Peyer's patch (tissue), 4 donors: ENCODE results near the gene FSIP1. TPM values are rescaled to one million over a fixed set of nuclear protein-coding genes. Genes with fewer than 3 reads are reported as not detected.

ENCODE experiments used
- DNase-seq, 3 donors: peaks; one replicate each; pipeline ENCODE4 v3.0.0-alpha.2; 2017 to 2019
- H3K27ac ChIP-seq, 4 donors: fragments of 200-600 bp; sonication (generic); one replicate each; pipeline ENCODE4 v1.5.1; 2016 to 2019
- H3K27me3 ChIP-seq, 2 donors: fragments of 200-600 bp; sonication (generic); one replicate each; pipeline ENCODE4 v1.5.1; 2019
- H3K36me3 ChIP-seq, 3 donors: fragments of 200-600 bp; sonication (generic); one replicate each; pipeline ENCODE4 v1.5.1; 2016 to 2019
- H3K4me1 ChIP-seq, 4 donors: fragments of 200-600 bp; sonication (generic); one replicate each; pipeline ENCODE4 v1.5.1; 2016 to 2019
- H3K4me3 ChIP-seq, 4 donors: fragments of 200-600 bp; sonication (generic); 1 replicate in 3 of 4; 2 replicates in 1 of 4; pipeline ENCODE4 v1.5.1; 2016 to 2019; ENCODE audit warnings: mild to moderate bottlenecking in 1 of 4
- H3K9me3 ChIP-seq, 4 donors: fragments of 200-600 bp; sonication (generic); one replicate each; pipeline ENCODE4 v1.5.1; 2016 to 2019; ENCODE audit warnings: mild to moderate bottlenecking in 1 of 4
- POLR2A ChIP-seq, 2 donors: fragments of 450-650 bp; IDR thresholded peaks; one replicate each; pipeline ENCODE4 v1.5.1; 2017; ENCODE audit warnings: antibody characterized with exemption in 2 of 2, mild to moderate bottlenecking in 2 of 2, moderate library complexity in 2 of 2
- total RNA-seq, 4 donors: library from RNA; depleted of rRNA; stranded (reverse); fragments of >200 nt; gene quantifications; one replicate each; pipeline ENCODE4 v1.1.0, GENCODE V29; 2016
- TF ChIP-seq, protein P1 (sequence below), 6 experiments: fragments of 450-650 bp in 4 of 6; fragments of 200-600 bp in 2 of 6; sonication (generic) in 1 of 6; IDR thresholded peaks; one replicate each; pipeline ENCODE4 v1.5.1; 2017 to 2019; ENCODE audit warnings: antibody characterized with exemption in 6 of 6, mild to moderate bottlenecking in 3 of 6, moderate library complexity in 1 of 6

The FSIP1 gene
- total RNA-seq = not detected

DNA sequence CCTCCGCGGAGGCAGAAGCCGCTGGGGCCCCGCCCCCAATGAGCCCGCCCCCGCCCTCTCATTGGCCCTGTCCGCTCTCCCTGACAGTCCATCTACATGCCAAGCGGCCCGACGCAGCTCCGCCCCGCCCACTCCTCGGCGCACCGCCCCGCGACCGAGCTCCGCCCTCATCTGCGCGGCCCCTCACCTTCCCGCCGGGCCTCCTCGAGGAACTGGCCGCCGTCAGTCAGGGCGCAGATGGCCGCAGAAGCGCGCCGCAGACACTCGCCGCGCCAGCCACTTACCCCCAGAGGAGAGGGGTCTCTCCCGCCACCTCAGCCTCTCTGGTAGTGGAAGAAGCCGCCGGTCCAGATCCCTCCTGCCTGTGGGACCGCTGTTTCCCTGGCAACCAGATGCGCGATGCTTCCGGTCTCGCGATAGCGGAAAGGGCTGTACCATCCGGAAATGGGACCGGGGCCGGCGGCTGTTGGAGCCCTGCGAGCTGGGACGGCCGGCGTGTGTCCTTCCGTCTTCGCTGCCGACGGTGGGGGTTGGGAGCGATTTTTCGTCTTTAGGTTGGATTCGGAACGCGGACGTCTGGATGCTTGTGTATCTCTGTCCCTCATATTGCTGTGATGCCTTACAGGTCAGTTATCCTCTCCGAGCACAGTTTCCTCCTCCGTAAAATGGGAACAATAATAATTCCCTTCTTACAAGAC lies at the start of gene FSIP1:
Gene FSIP1 (minus strand): TSS at position 401 of the 698 bp plus-strand sequence. CDS start 6,317 bp downstream, outside the sequence.
- Histone ChIP-seq H3K4me3 (peak within 1 kb of the TSS; percentile 69 to 82 (median 76)), H3K27me3 (no peaks in the 10 kb centered on the region), H3K27ac (peak within 1 kb of the TSS; percentile 52 to 85 (median 76)), H3K4me1 (peaks cover 0 to 18% (median 0%) of the 10 kb centered on the region in 4 donors), H3K9me3 (no peaks in the 10 kb centered on the region), H3K36me3 (no peaks in the 10 kb centered on the region)
- TF ChIP-seq POLR2A (IDR thresholded peaks at IDR 0.05) = peak; percentile 46 to 55
- TF ChIP-seq, protein P1, sequence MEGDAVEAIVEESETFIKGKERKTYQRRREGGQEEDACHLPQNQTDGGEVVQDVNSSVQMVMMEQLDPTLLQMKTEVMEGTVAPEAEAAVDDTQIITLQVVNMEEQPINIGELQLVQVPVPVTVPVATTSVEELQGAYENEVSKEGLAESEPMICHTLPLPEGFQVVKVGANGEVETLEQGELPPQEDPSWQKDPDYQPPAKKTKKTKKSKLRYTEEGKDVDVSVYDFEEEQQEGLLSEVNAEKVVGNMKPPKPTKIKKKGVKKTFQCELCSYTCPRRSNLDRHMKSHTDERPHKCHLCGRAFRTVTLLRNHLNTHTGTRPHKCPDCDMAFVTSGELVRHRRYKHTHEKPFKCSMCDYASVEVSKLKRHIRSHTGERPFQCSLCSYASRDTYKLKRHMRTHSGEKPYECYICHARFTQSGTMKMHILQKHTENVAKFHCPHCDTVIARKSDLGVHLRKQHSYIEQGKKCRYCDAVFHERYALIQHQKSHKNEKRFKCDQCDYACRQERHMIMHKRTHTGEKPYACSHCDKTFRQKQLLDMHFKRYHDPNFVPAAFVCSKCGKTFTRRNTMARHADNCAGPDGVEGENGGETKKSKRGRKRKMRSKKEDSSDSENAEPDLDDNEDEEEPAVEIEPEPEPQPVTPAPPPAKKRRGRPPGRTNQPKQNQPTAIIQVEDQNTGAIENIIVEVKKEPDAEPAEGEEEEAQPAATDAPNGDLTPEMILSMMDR (IDR thresholded peaks at IDR 0.05) = no peak
- DNase-seq = peak; percentile 97 to 99 (median 98)

DNA sequence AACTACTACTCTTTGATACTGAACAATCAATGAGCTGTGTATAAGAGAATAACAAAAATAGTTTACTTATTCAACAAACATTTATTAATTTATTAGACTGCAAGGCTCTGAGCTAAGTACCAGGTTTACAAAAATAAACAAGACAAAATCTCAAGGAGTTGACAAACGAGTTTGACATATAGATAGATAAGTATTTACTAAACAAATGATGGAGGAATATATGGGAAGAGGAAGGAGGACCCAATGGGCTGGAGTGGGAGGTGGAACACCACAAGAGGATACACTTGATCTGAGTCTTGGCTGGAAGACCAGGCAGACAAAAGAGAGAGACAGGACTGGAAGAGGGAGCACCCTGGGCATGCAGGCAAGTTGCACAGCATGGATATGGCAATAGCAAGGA lies 47.5 kb upstream of the FSIP1 start:
- TF ChIP-seq, protein P1 (IDR thresholded peaks at IDR 0.05) = no peak
- TF ChIP-seq POLR2A (IDR thresholded peaks at IDR 0.05) = no peak
- no peaks in the 10 kb centered on the region for H3K27me3 ChIP-seq
- DNase-seq = no peak

DNA sequence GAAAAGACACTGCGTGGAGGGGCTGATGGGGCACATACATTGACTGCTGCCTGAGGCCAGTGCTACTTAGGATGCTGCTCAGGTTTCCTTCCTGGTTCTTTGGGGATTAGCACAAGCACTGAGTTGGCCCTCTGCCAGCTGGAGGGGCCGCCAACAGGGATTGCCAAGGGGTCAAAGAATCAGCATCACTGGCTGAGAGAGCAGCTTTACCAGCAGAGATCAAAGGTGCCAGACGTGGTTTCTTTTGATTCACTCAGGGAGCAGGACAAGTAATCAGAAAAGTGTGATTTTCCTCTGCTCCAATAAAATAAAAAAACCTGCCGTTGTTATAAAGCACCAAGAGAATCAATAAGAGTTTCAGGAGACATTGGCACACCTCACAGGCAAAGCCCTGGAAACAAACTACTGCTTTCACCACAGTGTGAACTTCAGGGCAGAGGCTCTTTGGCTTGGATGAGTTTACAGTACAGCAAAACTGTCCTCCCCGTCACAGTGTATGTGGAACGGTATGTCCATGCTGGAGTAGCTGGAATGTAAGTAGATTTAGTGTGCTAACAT lies 45.8 kb upstream of the FSIP1 start:
- DNase-seq = no peak
- no peak for TF ChIP-seq POLR2A (IDR thresholded peaks at IDR 0.05)
- TF ChIP-seq, protein P1 (IDR thresholded peaks at IDR 0.05) = no peak

More for the DNA sequence above, 47.5 kb upstream of the FSIP1 start:
- Histone ChIP-seq H3K27ac (no peak overlapping the region), H3K9me3 (no peaks in the 10 kb centered on the region), H3K4me1 (no peaks in the 10 kb centered on the region), H3K36me3 (no peaks in the 10 kb centered on the region), H3K4me3 (no peak overlapping the region)

DNA sequence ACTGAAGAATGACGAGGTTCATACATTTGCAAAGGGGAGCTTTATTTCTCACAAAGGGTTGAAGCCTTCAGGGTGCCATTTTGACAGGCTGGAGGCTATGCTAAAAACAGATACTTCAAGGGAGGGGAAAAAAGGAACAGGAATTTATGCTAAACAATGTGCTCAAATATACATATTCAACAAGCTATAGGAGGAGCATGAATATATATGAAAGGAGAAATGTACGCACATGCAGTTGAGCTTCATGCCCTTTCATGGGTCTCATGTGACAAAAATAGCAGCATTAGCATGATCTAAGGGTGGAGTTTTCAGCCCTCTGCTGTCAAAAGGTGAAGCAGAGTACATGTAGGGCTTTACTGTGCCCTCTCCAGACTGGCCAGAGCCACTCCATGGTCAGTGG lies 44.3 kb upstream of the FSIP1 start:
- Histone ChIP-seq H3K4me1 (no peaks in the 10 kb centered on the region), H3K9me3 (no peaks in the 10 kb centered on the region), H3K36me3 (no peaks in the 10 kb centered on the region), H3K27me3 (no peaks in the 10 kb centered on the region), H3K4me3 (no peak overlapping the region), H3K27ac (no peak overlapping the region)
- no peak for TF ChIP-seq POLR2A (IDR thresholded peaks at IDR 0.05)
- TF ChIP-seq, protein P1 (IDR thresholded peaks at IDR 0.05) = no peak
- DNase-seq = no peak

More for the DNA sequence above, 45.8 kb upstream of the FSIP1 start:
- no peaks in the 10 kb centered on the region for H3K27me3 ChIP-seq
- H3K4me1 ChIP-seq = no peaks in the 10 kb centered on the region
- no peak overlapping the region for H3K27ac ChIP-seq
- H3K36me3 ChIP-seq = no peaks in the 10 kb centered on the region
- H3K4me3 ChIP-seq = no peak overlapping the region
- no peaks in the 10 kb centered on the region for H3K9me3 ChIP-seq

DNA sequence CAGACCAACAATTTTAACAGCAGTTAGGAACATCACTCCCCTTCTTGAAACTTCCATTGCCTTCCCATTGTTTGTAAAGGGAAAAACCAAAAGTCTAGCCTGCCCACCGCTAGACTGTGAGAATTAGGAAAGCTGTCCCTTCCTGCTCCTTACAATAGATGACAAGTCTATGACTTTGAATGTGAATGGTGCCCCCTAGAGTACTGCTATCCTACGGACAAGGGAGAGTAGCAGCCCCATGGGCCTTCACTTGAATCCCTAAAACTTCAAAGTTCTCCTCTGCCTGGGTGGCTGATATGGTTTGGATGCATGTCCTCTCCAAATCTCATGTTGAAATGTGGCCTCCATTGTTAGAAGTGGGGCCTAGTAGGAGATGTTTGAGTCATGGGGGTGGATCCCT lies 41.0 kb upstream of the FSIP1 start:
- no peaks in the 10 kb centered on the region for H3K36me3 ChIP-seq
- TF ChIP-seq, protein P1 (IDR thresholded peaks at IDR 0.05) = no peak
- no peak for TF ChIP-seq POLR2A (IDR thresholded peaks at IDR 0.05)
- no peak for DNase-seq
- no peak overlapping the region for H3K4me3 ChIP-seq
- H3K9me3 ChIP-seq = no peaks in the 10 kb centered on the region
- no peaks in the 10 kb centered on the region for H3K4me1 ChIP-seq
- no peaks in the 10 kb centered on the region for H3K27me3 ChIP-seq
- H3K27ac ChIP-seq = no peak overlapping the region
